ENCODE results near the gene LYSET. TPM values are rescaled to one million over a fixed set of nuclear protein-coding genes. Genes with fewer than 3 reads are reported as not detected.

The LYSET gene
- total and polyA plus RNA-seq, 9 of the 15 experiments (the other 6 are each of a cell fraction or from before 2014, with no cell fraction given), result 7.6 to 36.6 (median 15.9) TPM

DNA sequence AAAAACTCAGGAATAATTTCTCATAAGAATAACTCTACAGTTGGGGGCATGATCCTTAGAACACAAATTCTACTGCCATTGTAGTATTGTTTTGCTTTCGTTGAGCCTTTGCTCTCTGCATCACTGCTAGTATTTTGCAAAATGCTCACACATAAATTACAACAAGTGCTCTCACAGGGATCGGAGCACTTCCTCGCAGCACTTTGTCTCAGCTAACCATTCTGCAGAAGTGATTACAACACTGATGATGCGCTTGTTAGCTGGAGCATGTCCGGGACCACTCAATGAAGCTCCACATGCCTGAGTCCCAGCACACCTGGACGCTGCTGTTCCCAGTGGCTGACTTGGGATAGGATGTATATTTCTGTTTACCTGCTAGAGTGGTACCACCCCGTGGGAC lies 32.0 kb upstream of the LYSET start (continued):
- TF ChIP-seq, protein P1, sequence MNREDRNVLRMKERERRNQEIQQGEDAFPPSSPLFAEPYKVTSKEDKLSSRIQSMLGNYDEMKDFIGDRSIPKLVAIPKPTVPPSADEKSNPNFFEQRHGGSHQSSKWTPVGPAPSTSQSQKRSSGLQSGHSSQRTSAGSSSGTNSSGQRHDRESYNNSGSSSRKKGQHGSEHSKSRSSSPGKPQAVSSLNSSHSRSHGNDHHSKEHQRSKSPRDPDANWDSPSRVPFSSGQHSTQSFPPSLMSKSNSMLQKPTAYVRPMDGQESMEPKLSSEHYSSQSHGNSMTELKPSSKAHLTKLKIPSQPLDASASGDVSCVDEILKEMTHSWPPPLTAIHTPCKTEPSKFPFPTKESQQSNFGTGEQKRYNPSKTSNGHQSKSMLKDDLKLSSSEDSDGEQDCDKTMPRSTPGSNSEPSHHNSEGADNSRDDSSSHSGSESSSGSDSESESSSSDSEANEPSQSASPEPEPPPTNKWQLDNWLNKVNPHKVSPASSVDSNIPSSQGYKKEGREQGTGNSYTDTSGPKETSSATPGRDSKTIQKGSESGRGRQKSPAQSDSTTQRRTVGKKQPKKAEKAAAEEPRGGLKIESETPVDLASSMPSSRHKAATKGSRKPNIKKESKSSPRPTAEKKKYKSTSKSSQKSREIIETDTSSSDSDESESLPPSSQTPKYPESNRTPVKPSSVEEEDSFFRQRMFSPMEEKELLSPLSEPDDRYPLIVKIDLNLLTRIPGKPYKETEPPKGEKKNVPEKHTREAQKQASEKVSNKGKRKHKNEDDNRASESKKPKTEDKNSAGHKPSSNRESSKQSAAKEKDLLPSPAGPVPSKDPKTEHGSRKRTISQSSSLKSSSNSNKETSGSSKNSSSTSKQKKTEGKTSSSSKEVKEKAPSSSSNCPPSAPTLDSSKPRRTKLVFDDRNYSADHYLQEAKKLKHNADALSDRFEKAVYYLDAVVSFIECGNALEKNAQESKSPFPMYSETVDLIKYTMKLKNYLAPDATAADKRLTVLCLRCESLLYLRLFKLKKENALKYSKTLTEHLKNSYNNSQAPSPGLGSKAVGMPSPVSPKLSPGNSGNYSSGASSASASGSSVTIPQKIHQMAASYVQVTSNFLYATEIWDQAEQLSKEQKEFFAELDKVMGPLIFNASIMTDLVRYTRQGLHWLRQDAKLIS (CRISPR knock-in tag; IDR thresholded peaks at IDR 0.05), result no peak
- no peak for TF ChIP-seq SOX6 (IDR thresholded peaks at IDR 0.05)

DNA sequence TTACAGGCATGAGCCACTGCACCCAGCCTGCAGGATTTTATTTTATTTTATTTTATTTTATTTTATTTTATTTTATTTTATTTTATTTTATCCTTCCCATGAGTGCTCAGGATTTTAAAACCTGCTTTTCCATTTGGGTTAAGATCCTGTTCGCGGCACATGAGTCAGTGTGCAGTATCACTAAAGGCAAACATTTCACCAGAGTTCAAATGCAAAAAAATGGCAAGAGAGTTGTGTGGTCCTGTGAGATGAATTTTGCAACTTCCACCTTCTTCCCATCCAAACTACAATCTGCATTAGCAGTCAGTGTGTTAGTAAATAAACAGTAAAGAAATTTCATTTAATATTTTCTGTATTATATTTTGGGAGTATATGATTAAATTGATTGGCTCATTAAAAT lies 29.4 kb upstream of the LYSET start:
- H3K4me1 ChIP-seq (replicated peaks in 1 of 2; ENCODE audit: control insufficient read depth in 2 of 2, insufficient read depth in 2 of 2, low read length in 2 of 2), result no peaks in the 10 kb centered on the region; a peak in 1 of 5 replicates
- no peaks in the 10 kb centered on the region for H4K20me1 ChIP-seq (replicated peaks; ENCODE audit: control insufficient read depth, insufficient read depth, low read length)
- intact Hi-C loops (cut with micrococcal nuclease), result no loop called here
- no TSS peak for BruUV-seq (replicated peaks)
- no peaks in the 10 kb centered on the region for H3K9me1 ChIP-seq (ENCODE audit: control insufficient read depth, insufficient read depth, low read length)
- H2AFZ ChIP-seq (ENCODE audit: low read depth, low read length), result no peak overlapping the region
- H3K27ac ChIP-seq (ENCODE audit: extremely low read depth, low read depth, low read length), result no peak overlapping the region
- H3K36me3 ChIP-seq (ENCODE audit: control insufficient read depth, insufficient read depth, low read length), result no peaks in the 10 kb centered on the region
- no peak overlapping the region for H3K4me2 ChIP-seq (ENCODE audit: insufficient read depth, low read length)
- H3K4me3 ChIP-seq, result no peak overlapping the region
- ATAC-seq (no peak), DNase-seq (ENCODE audit: extremely low read depth in 1 of 4, low spot score in 3 of 4) (no peak), FAIRE-seq (no peak)
- H3K9ac ChIP-seq (ENCODE audit: insufficient read depth in 1 of 2, low read depth in 2 of 2, low read length in 2 of 2), result no peak overlapping the region
- WGBS (ENCODE audit: insufficient coverage, low coverage, missing lambda C conversion rate), result 43% methylated on average over 2 of the region's 2 CpGs
- H3K27me3 ChIP-seq (ENCODE audit: control insufficient read depth in 2 of 2, insufficient read depth in 2 of 2, low read length in 2 of 2), result no peaks in the 10 kb centered on the region
- in situ Hi-C loops (cut with MboI), result no loop called here
- H3K9me3 ChIP-seq (replicated peaks; ENCODE audit: control insufficient read depth, insufficient read depth, low read depth, low read length), result no peaks in the 10 kb centered on the region
- ChIA-PET POLR2A (no interaction called here), CTCF (ENCODE audit: low intra/inter-chr PET ratio) (interaction anchor here (0.6 kb wide), 1 partner anchor 35 kb away, joined by 3 read pairs; no protein-coding TSS in a partner anchor)
- no peaks in the 10 kb centered on the region for H3K79me2 ChIP-seq (ENCODE audit: control insufficient read depth, insufficient read depth, low read length)
- no peak for TF ChIP-seq HNRNPH1 (optimal IDR thresholded peaks at IDR 0.05; ENCODE audit: low read depth, low read length)
- TF ChIP-seq, protein P2, sequence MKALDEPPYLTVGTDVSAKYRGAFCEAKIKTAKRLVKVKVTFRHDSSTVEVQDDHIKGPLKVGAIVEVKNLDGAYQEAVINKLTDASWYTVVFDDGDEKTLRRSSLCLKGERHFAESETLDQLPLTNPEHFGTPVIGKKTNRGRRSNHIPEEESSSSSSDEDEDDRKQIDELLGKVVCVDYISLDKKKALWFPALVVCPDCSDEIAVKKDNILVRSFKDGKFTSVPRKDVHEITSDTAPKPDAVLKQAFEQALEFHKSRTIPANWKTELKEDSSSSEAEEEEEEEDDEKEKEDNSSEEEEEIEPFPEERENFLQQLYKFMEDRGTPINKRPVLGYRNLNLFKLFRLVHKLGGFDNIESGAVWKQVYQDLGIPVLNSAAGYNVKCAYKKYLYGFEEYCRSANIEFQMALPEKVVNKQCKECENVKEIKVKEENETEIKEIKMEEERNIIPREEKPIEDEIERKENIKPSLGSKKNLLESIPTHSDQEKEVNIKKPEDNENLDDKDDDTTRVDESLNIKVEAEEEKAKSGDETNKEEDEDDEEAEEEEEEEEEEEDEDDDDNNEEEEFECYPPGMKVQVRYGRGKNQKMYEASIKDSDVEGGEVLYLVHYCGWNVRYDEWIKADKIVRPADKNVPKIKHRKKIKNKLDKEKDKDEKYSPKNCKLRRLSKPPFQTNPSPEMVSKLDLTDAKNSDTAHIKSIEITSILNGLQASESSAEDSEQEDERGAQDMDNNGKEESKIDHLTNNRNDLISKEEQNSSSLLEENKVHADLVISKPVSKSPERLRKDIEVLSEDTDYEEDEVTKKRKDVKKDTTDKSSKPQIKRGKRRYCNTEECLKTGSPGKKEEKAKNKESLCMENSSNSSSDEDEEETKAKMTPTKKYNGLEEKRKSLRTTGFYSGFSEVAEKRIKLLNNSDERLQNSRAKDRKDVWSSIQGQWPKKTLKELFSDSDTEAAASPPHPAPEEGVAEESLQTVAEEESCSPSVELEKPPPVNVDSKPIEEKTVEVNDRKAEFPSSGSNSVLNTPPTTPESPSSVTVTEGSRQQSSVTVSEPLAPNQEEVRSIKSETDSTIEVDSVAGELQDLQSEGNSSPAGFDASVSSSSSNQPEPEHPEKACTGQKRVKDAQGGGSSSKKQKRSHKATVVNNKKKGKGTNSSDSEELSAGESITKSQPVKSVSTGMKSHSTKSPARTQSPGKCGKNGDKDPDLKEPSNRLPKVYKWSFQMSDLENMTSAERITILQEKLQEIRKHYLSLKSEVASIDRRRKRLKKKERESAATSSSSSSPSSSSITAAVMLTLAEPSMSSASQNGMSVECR (CRISPR knock-in tag; IDR thresholded peaks at IDR 0.05), result no peak
- TF ChIP-seq BCL6 (CRISPR knock-in tag; IDR thresholded peaks at IDR 0.05), result no peak
- TF ChIP-seq SP2 (IDR thresholded peaks at IDR 0.05; ENCODE audit: extremely low read depth, low read depth, low read length, poor library complexity, severe bottlenecking), result no peak
- TF ChIP-seq MCM2 (IDR thresholded peaks at IDR 0.05; ENCODE audit: low read depth), result no peak
- TF ChIP-seq ZNF354B (CRISPR knock-in tag; IDR thresholded peaks at IDR 0.05), result no peak
- no peak for TF ChIP-seq ZNF766 (CRISPR knock-in tag; conservative IDR thresholded peaks at IDR 0.05)
- TF ChIP-seq SMC3 (conservative IDR thresholded peaks at IDR 0.05; ENCODE audit: insufficient read depth, low read depth, low read length), result no peak
- no peak for TF ChIP-seq ZEB2 (IDR thresholded peaks at IDR 0.05)
- TF ChIP-seq PHB2 (IDR thresholded peaks at IDR 0.05; ENCODE audit: low read depth), result no peak

All from K562 (cell line).